Mesenchymal stem cell (in vitro differentiated cells and primary cell): ENCODE measurements around the gene APOE.
"Not testable (repeated sequence)": the region's sequence is repeated elsewhere in the genome, so short reads cannot be mapped to it uniquely, and the experiment has no call there.

ENCODE experiments used
- DNase-seq: peaks from one replicate; pipeline ENCODE4 v3.0.0-alpha.2; 2013
- H2AFZ ChIP-seq: one replicate; pipeline ENCODE4 v1.6.1; 2013; ENCODE audit warnings: low read depth, mild to moderate bottlenecking, control low read depth, inconsistent platforms, low read length, moderate library complexity
- H2AK5ac ChIP-seq: 2 replicates; pipeline ENCODE4 v1.6.1; 2013; ENCODE audit warnings: low read length, moderate library complexity, mild to moderate bottlenecking, inconsistent platforms; ENCODE audit not compliant: severe bottlenecking
- H2BK120ac ChIP-seq: one replicate; pipeline ENCODE4 v1.6.1; 2013; ENCODE audit warnings: low read depth, mild to moderate bottlenecking, inconsistent platforms, low read length, moderate library complexity
- H2BK12ac ChIP-seq, 2 experiments: one replicate each; pipeline ENCODE4 v1.6.1; 2013; ENCODE audit warnings: inconsistent platforms in 2 of 2, low read length in 2 of 2, mild to moderate bottlenecking in 2 of 2, moderate library complexity in 2 of 2, control low read depth in 1 of 2
- H2BK15ac ChIP-seq: one replicate; pipeline ENCODE4 v1.6.1; 2013; ENCODE audit warnings: mild to moderate bottlenecking, low read depth, inconsistent platforms; ENCODE audit not compliant: poor library complexity, severe bottlenecking
- H2BK5ac ChIP-seq: 2 replicates; pipeline ENCODE4 v1.6.1; 2013; ENCODE audit warnings: low read depth, mild to moderate bottlenecking, low read length, control low read depth, inconsistent platforms; ENCODE audit not compliant: poor library complexity, severe bottlenecking
- H3K14ac ChIP-seq, 2 experiments: one replicate each; pipeline ENCODE4 v1.6.1; 2013; ENCODE audit warnings: inconsistent platforms in 2 of 2, low read length in 2 of 2, control low read depth in 1 of 2, mild to moderate bottlenecking in 1 of 2, moderate library complexity in 1 of 2
- H3K18ac ChIP-seq, 2 experiments: one replicate each; pipeline ENCODE4 v1.6.1; 2013; ENCODE audit warnings: inconsistent platforms in 2 of 2, low read length in 2 of 2, control low read depth in 1 of 2, low read depth in 1 of 2, mild to moderate bottlenecking in 1 of 2
- H3K23ac ChIP-seq, 2 experiments: one replicate each; pipeline ENCODE4 v1.6.1; 2013; ENCODE audit warnings: inconsistent platforms in 2 of 2, low read length in 2 of 2, mild to moderate bottlenecking in 2 of 2, moderate library complexity in 2 of 2, control low read depth in 1 of 2
- H3K27ac ChIP-seq: 2 replicates; pipeline ENCODE4 v1.5.1; 2013; ENCODE audit warnings: mild to moderate bottlenecking, moderate library complexity, low read length, control low read depth, inconsistent platforms; ENCODE audit not compliant: poor library complexity, severe bottlenecking
- H3K27me3 ChIP-seq, 2 experiments: 2 replicates each; pipeline versions ENCODE4 v1.6.1 to v1.7.0; 2013; ENCODE audit warnings: low read length in 2 of 2, mild to moderate bottlenecking in 2 of 2, moderate library complexity in 2 of 2, control low read depth in 1 of 2, inconsistent platforms in 1 of 2; ENCODE audit not compliant: control insufficient read depth in 1 of 2, insufficient read depth in 1 of 2
- H3K36me3 ChIP-seq, 2 experiments: 2 replicates each; pipeline versions ENCODE4 v1.6.1 to v1.7.0; 2013; ENCODE audit warnings: low read length in 2 of 2, control low read depth in 1 of 2, inconsistent platforms in 1 of 2, low read depth in 1 of 2, mild to moderate bottlenecking in 1 of 2; ENCODE audit not compliant: insufficient read depth in 2 of 2, control insufficient read depth in 1 of 2
- H3K4ac ChIP-seq, 2 experiments: one replicate each; pipeline ENCODE4 v1.6.1; 2013; ENCODE audit warnings: inconsistent platforms in 2 of 2, low read length in 2 of 2, mild to moderate bottlenecking in 2 of 2, moderate library complexity in 2 of 2, control low read depth in 1 of 2, low read depth in 1 of 2
- H3K4me1 ChIP-seq: 2 replicates; pipeline ENCODE4 v1.6.1; 2013; ENCODE audit warnings: low read depth, low read length, control low read depth; ENCODE audit not compliant: control insufficient read depth, insufficient read depth
- H3K4me2 ChIP-seq: 2 replicates; pipeline ENCODE4 v1.6.1; 2013; ENCODE audit warnings: low read length, mild to moderate bottlenecking, inconsistent platforms; ENCODE audit not compliant: poor library complexity, severe bottlenecking
- H3K4me3 ChIP-seq, 2 experiments: 2 replicates each; pipeline versions ENCODE4 v1.5.1 to v1.7.0; 2013; ENCODE audit warnings: low read length in 2 of 2, mild to moderate bottlenecking in 2 of 2, control low read depth in 1 of 2, low read depth in 1 of 2; ENCODE audit not compliant: insufficient read depth in 1 of 2
- H3K79me1 ChIP-seq: replicated peaks from 2 replicates; pipeline ENCODE4 v1.6.1; 2013; ENCODE audit warnings: mild to moderate bottlenecking, control low read depth, low read length, inconsistent platforms; ENCODE audit not compliant: poor library complexity, severe bottlenecking
- H3K9ac ChIP-seq: 2 replicates; pipeline ENCODE4 v1.7.0; 2013; ENCODE audit warnings: mild to moderate bottlenecking, low read length, moderate library complexity
- H3K9me3 ChIP-seq: 2 replicates; pipeline ENCODE4 v1.7.0; 2013; ENCODE audit warnings: mild to moderate bottlenecking, low read length; ENCODE audit not compliant: control insufficient read depth
- H4K8ac ChIP-seq: one replicate; pipeline ENCODE4 v1.6.1; 2013; ENCODE audit warnings: inconsistent platforms, mild to moderate bottlenecking, low read length, moderate library complexity
- H4K91ac ChIP-seq: one replicate; pipeline ENCODE4 v1.6.1; 2013; ENCODE audit warnings: mild to moderate bottlenecking, low read length, inconsistent platforms
- WGBS: methylation state at CpG from one replicate; pipeline ENCODE4 v1.1.7; 2013; ENCODE audit warnings: mixed read lengths; 5-methylcytosine and 5-hydroxymethylcytosine counted together

APOE gene

GRCh38 chr19:44909775-44910174 lies 4.2 kb downstream of the APOE start:
- Histone ChIP-seq H2AFZ (no peak overlapping the region), H3K27me3 (peaks cover 0 to 10% of the 10 kb centered on the region in 2 experiments), H3K14ac (no peak overlapping the region), H3K36me3 (peaks cover 0 to 15% of the 10 kb centered on the region in 2 experiments), H3K9me3 (no peaks in the 10 kb centered on the region), H4K91ac (no peak overlapping the region), H2BK120ac (no peak overlapping the region), H2BK5ac (no peak overlapping the region), H3K4me3 (no peak overlapping the region), H2BK12ac (no peak overlapping the region), H3K4me2 (no peak overlapping the region), H3K79me1 (no peaks in the 10 kb centered on the region), H3K27ac (no peak overlapping the region), H3K9ac (peak overlapping the region; percentile 18), H2AK5ac (no peak overlapping the region), H3K4ac (no peak overlapping the region), H3K18ac (no peak overlapping the region), H3K23ac (no peak overlapping the region), H2BK15ac (no peak overlapping the region), H4K8ac (no peak overlapping the region), H3K4me1 (peaks cover 29% of the 10 kb centered on the region)
- no peak for DNase-seq
- WGBS = 94% methylated on average over 3 of the region's 5 CpGs

GRCh38 chr19:44911896-44912295 lies 6.3 kb downstream of the APOE start:
- not testable (repeated sequence) for H2BK120ac ChIP-seq, H3K18ac ChIP-seq, H3K14ac ChIP-seq, H3K27me3 ChIP-seq, H3K27ac ChIP-seq, H3K4me2 ChIP-seq, DNase-seq, H3K23ac ChIP-seq, H3K4ac ChIP-seq, H2AK5ac ChIP-seq, H3K9ac ChIP-seq, H3K9me3 ChIP-seq, H3K79me1 ChIP-seq, H2BK12ac ChIP-seq, H3K4me3 ChIP-seq, H4K8ac ChIP-seq, H2AFZ ChIP-seq, H2BK5ac ChIP-seq
- WGBS = 99% methylated on average over 5 of the region's 6 CpGs
- peaks cover 0 to 15% of the 10 kb centered on the region in 2 experiments for H3K36me3 ChIP-seq
- H3K4me1 ChIP-seq = peaks cover 17% of the 10 kb centered on the region
- peak overlapping the region; percentile 18 for H4K91ac ChIP-seq
- peak overlapping the region; percentile 89 for H2BK15ac ChIP-seq

- H2AK5ac ChIP-seq = no peak overlapping the region
- no peaks in the 10 kb centered on the region for H3K79me1 ChIP-seq
- peak overlapping the region in 1 of 2 experiments; percentile 18 for H3K18ac ChIP-seq
- no peak overlapping the region for H3K27ac ChIP-seq
- peak overlapping the region; percentile 33 to 67 for H2BK12ac ChIP-seq
- H2BK5ac ChIP-seq = no peak overlapping the region
- H2AFZ ChIP-seq = no peak overlapping the region
- no peaks in the 10 kb centered on the region for H3K27me3 ChIP-seq
- H4K8ac ChIP-seq = no peak overlapping the region
- H3K4ac ChIP-seq = peak overlapping the region in 1 of 2 experiments; percentile 85
- H3K36me3 ChIP-seq = peaks cover 0 to 11% of the 10 kb centered on the region in 2 experiments
- peak overlapping the region; percentile 91 for H4K91ac ChIP-seq
- no peak overlapping the region for H3K23ac ChIP-seq
- no peak overlapping the region for H3K9ac ChIP-seq
- no peak overlapping the region for H3K4me2 ChIP-seq
- DNase-seq = no peak
- no peak overlapping the region for H3K4me3 ChIP-seq
- 77% methylated on average over 6 of the region's 6 CpGs for WGBS
- peak overlapping the region; percentile 48 for H2BK15ac ChIP-seq
- H2BK120ac ChIP-seq = no peak overlapping the region
- peaks cover 17% of the 10 kb centered on the region for H3K4me1 ChIP-seq
- no peak overlapping the region for H3K14ac ChIP-seq
- no peaks in the 10 kb centered on the region for H3K9me3 ChIP-seq
These were observed 7.3 kb downstream of the APOE start for GRCh38 chr19:44912854-44913253.

GRCh38 chr19:44913512-44914432 lies 8.2 kb downstream of the APOE start:
- not testable (repeated sequence) for H3K27me3 ChIP-seq, H3K9me3 ChIP-seq, H3K4me2 ChIP-seq, H2BK15ac ChIP-seq, DNase-seq, H3K79me1 ChIP-seq, H2AK5ac ChIP-seq, H3K27ac ChIP-seq, H2BK5ac ChIP-seq, H3K36me3 ChIP-seq, H3K23ac ChIP-seq, H2BK120ac ChIP-seq, H2AFZ ChIP-seq, H3K9ac ChIP-seq
- WGBS = 69% methylated on average over 20 of the region's 23 CpGs
- Histone ChIP-seq H4K91ac (peak overlapping the region; percentile 53), H3K14ac (peak overlapping the region in 1 of 2 experiments; percentile 9), H3K4me1 (peaks cover 17% of the 10 kb centered on the region), H3K4me3 (peak overlapping the region in 1 of 2 experiments; percentile 72), H2BK12ac (peak overlapping the region; percentile 7 to 33), H3K4ac (peak overlapping the region; percentile 6 to 80), H3K18ac (peak overlapping the region; percentile 71 to 91), H4K8ac (peak overlapping the region; percentile 30)
